Rectal smooth muscle tissue (tissue), 1 donor: ENCODE data around the gene FKBP10.

ENCODE experiments used
- H3K27ac ChIP-seq: one replicate; pipeline ENCODE4 v1.7.0; 2013; ENCODE audit warnings: low read depth, low read length, inconsistent platforms
- H3K27me3 ChIP-seq: one replicate; pipeline ENCODE4 v1.7.0; 2013; ENCODE audit warnings: low read length; ENCODE audit not compliant: control insufficient read depth, insufficient read depth
- H3K36me3 ChIP-seq: one replicate; pipeline ENCODE4 v1.7.0; 2013; ENCODE audit warnings: low read length; ENCODE audit not compliant: control insufficient read depth, insufficient read depth
- H3K4me1 ChIP-seq: one replicate; pipeline ENCODE4 v1.7.0; 2013; ENCODE audit warnings: low read length; ENCODE audit not compliant: control insufficient read depth, insufficient read depth
- H3K4me3 ChIP-seq: one replicate; pipeline ENCODE4 v1.7.0; 2013; ENCODE audit warnings: low read length
- H3K9ac ChIP-seq: one replicate; pipeline ENCODE4 v1.7.0; 2013; ENCODE audit warnings: low read length

The FKBP10 gene

GRCh38 chr17:41812381-41813151 is at the start of gene FKBP10:
TSS of gene FKBP10 (plus strand) at chr17:41813004. CDS start at chr17:41813035, 31 bp downstream.
- Histone ChIP-seq H3K9ac (peak within 1 kb of the TSS; percentile 32), H3K36me3 (no peaks in the 10 kb centered on the region), H3K4me1 (peaks cover 9% of the 10 kb centered on the region), H3K27ac (peak within 1 kb of the TSS; percentile 21), H3K27me3 (no peaks in the 10 kb centered on the region), H3K4me3 (peak within 1 kb of the TSS; percentile 90)

GRCh38 chr17:41763327-41763726 is 49.5 kb upstream of the FKBP10 start:
- peaks cover 34% of the 10 kb centered on the region for H3K36me3 ChIP-seq
- H3K9ac ChIP-seq: no peak overlapping the region
- no peak overlapping the region for H3K27ac ChIP-seq
- H3K4me1 ChIP-seq: no peaks in the 10 kb centered on the region
- no peaks in the 10 kb centered on the region for H3K27me3 ChIP-seq
- H3K4me3 ChIP-seq: no peak overlapping the region

GRCh38 chr17:41766135-41766534 is 46.7 kb upstream of the FKBP10 start:
- no peaks in the 10 kb centered on the region for H3K27me3 ChIP-seq
- H3K9ac ChIP-seq: no peak overlapping the region
- no peak overlapping the region for H3K27ac ChIP-seq
- H3K4me3 ChIP-seq: no peak overlapping the region
- H3K36me3 ChIP-seq: peaks cover 42% of the 10 kb centered on the region
- H3K4me1 ChIP-seq: no peaks in the 10 kb centered on the region

GRCh38 chr17:41767324-41768042 is 45.3 kb upstream of the FKBP10 start:
- H3K27ac ChIP-seq: no peak overlapping the region
- H3K4me1 ChIP-seq: no peaks in the 10 kb centered on the region
- H3K27me3 ChIP-seq: no peaks in the 10 kb centered on the region
- H3K9ac ChIP-seq: no peak overlapping the region
- H3K36me3 ChIP-seq: peaks cover 45% of the 10 kb centered on the region
- H3K4me3 ChIP-seq: no peak overlapping the region

- Histone ChIP-seq H3K4me1 (no peaks in the 10 kb centered on the region), H3K27ac (no peak overlapping the region), H3K9ac (no peak overlapping the region), H3K36me3 (peaks cover 32% of the 10 kb centered on the region), H3K27me3 (no peaks in the 10 kb centered on the region), H3K4me3 (no peak overlapping the region)
Observed at GRCh38 chr17:41768682-41769288, 44.0 kb upstream of the FKBP10 start.

- no peak overlapping the region for H3K4me3 ChIP-seq
Observed at GRCh38 chr17:41769346-41769862, 43.4 kb upstream of the FKBP10 start.

GRCh38 chr17:41769985-41770384 is 42.8 kb upstream of the FKBP10 start:
- Histone ChIP-seq H3K27ac (no peak overlapping the region), H3K4me3 (no peak overlapping the region), H3K27me3 (no peaks in the 10 kb centered on the region), H3K4me1 (no peaks in the 10 kb centered on the region), H3K9ac (no peak overlapping the region), H3K36me3 (peaks cover 24% of the 10 kb centered on the region)

More at GRCh38 chr17:41769346-41769862, 43.4 kb upstream of the FKBP10 start:
- Histone ChIP-seq H3K4me1 (no peaks in the 10 kb centered on the region), H3K36me3 (peaks cover 29% of the 10 kb centered on the region), H3K9ac (no peak overlapping the region), H3K27me3 (no peaks in the 10 kb centered on the region), H3K27ac (no peak overlapping the region)

- Histone ChIP-seq H3K9ac (no peak overlapping the region), H3K27ac (no peak overlapping the region), H3K36me3 (peaks cover 24% of the 10 kb centered on the region), H3K27me3 (no peaks in the 10 kb centered on the region), H3K4me1 (no peaks in the 10 kb centered on the region), H3K4me3 (no peak overlapping the region)
Observed at GRCh38 chr17:41771389-41772206, 41.2 kb upstream of the FKBP10 start.

- no peaks in the 10 kb centered on the region for H3K27me3 ChIP-seq
- no peaks in the 10 kb centered on the region for H3K4me1 ChIP-seq
- H3K36me3 ChIP-seq: peaks cover 24% of the 10 kb centered on the region
- no peak overlapping the region for H3K27ac ChIP-seq
- no peak overlapping the region for H3K9ac ChIP-seq
- H3K4me3 ChIP-seq: no peak overlapping the region
Observed at GRCh38 chr17:41772218-41772585, 40.6 kb upstream of the FKBP10 start.

GRCh38 chr17:41772586-41773189 is 40.1 kb upstream of the FKBP10 start:
- no peak overlapping the region for H3K9ac ChIP-seq

GRCh38 chr17:41773190-41773588 is 39.6 kb upstream of the FKBP10 start:
- Histone ChIP-seq H3K4me1 (no peaks in the 10 kb centered on the region), H3K9ac (no peak overlapping the region), H3K4me3 (no peak overlapping the region), H3K27me3 (no peaks in the 10 kb centered on the region), H3K27ac (peak overlapping the region; percentile 17), H3K36me3 (peaks cover 19% of the 10 kb centered on the region)

More at GRCh38 chr17:41772586-41773189, 40.1 kb upstream of the FKBP10 start:
- Histone ChIP-seq H3K4me3 (no peak overlapping the region), H3K27me3 (no peaks in the 10 kb centered on the region), H3K36me3 (peaks cover 20% of the 10 kb centered on the region), H3K4me1 (no peaks in the 10 kb centered on the region), H3K27ac (peak overlapping the region; percentile 17)
